CD4-positive, alpha-beta T cell treated with Interleukin-6 for 4 hours (primary cell): ENCODE data around the gene TMEM17.
"Not testable (repeated sequence)": the region's sequence is repeated elsewhere in the genome, so short reads cannot be mapped to it uniquely, and the experiment has no call there.

Source experiments
- DNase-seq: peaks from one replicate; pipeline ENCODE4 v3.0.0-alpha.2; 2020; ENCODE audit warnings: mixed read lengths

Gene TMEM17

GRCh38 chr2:62505750-62506420 is at the start of gene TMEM17:
TSS of gene TMEM17 (minus strand) at chr2:62506195. CDS start at chr2:62506129, 66 bp downstream.
- DNase-seq, result peak; percentile 15

- no peak for DNase-seq
Measured at GRCh38 chr2:62554440-62554839, 48.4 kb upstream of the TMEM17 start.

- no peak for DNase-seq
Measured at GRCh38 chr2:62550461-62550860, 44.5 kb upstream of the TMEM17 start.

GRCh38 chr2:62547854-62548253 is 41.9 kb upstream of the TMEM17 start:
- no peak for DNase-seq

GRCh38 chr2:62545261-62545660 is 39.3 kb upstream of the TMEM17 start:
- no peak for DNase-seq

- DNase-seq, result no peak
Measured at GRCh38 chr2:62540408-62541168, 34.6 kb upstream of the TMEM17 start.

- no peak for DNase-seq
Measured at GRCh38 chr2:62539606-62540407, 33.8 kb upstream of the TMEM17 start.

GRCh38 chr2:62538756-62539155 is 32.8 kb upstream of the TMEM17 start:
- no peak for DNase-seq

- DNase-seq, result no peak
Measured at GRCh38 chr2:62537814-62538213, 31.8 kb upstream of the TMEM17 start.

GRCh38 chr2:62536873-62537547 is 31.0 kb upstream of the TMEM17 start:
- DNase-seq, result no peak

GRCh38 chr2:62535521-62535920 is 29.5 kb upstream of the TMEM17 start:
- not testable (repeated sequence) for DNase-seq

GRCh38 chr2:62531594-62531993 is 25.6 kb upstream of the TMEM17 start:
- no peak for DNase-seq

- no peak for DNase-seq
Measured at GRCh38 chr2:62529758-62530157, 23.8 kb upstream of the TMEM17 start.

GRCh38 chr2:62527478-62528210 is 21.6 kb upstream of the TMEM17 start:
- no peak for DNase-seq

- DNase-seq, result no peak
Measured at GRCh38 chr2:62526531-62527381, 20.8 kb upstream of the TMEM17 start.

- DNase-seq, result no peak
Measured at GRCh38 chr2:62525549-62526269, 19.7 kb upstream of the TMEM17 start.

- DNase-seq, result no peak
Measured at GRCh38 chr2:62524293-62524941, 18.4 kb upstream of the TMEM17 start.

GRCh38 chr2:62521061-62521460 is 15.1 kb upstream of the TMEM17 start:
- DNase-seq, result not testable (repeated sequence)

GRCh38 chr2:62512384-62512783 is 6.4 kb upstream of the TMEM17 start:
- no peak for DNase-seq

- no peak for DNase-seq
Measured at GRCh38 chr2:62511636-62512035, 5.6 kb upstream of the TMEM17 start.
